HG02981 (cell line): ENCODE measurements around the gene KRT38.

Experiments
- ATAC-seq: cut with Tn5 transposase; IDR thresholded peaks from one replicate; pipeline ENCODE4 v1.9.1; 2021; ENCODE audit warnings: mild to moderate bottlenecking, moderate library complexity; ENCODE audit not compliant: unreplicated experiment

KRT38 gene

DNA sequence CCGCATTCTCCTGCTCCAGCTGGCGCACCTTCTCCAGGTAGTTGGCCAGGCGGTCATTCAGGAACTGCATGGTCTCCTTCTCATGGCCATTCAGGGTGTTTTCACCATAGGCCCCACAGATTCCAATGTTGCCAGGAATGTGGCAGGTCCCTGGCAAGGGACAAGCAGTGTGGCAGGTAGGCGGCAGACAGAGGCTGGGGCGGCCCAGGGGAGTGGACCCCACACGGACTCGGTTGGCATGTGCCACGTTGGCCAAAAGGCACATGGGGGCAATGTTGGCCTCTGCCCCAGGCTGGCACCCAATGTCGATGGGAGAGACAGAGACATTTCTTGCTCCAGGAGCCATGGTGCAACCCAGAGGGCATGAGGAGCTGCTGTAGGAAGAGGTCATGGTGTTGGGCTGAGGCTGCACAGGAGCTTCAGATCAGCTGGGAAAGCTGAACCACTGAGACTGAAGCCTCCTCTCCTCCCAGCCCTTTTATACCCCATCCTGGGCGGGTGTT lies at the start of gene KRT38:
TSS of gene KRT38 (minus strand) at position 453 of the 503 bp plus-strand sequence. CDS start at position 391, 62 bp downstream.
- no peak for ATAC-seq

- ATAC-seq, result no peak
Observed at GRCh38 chr17:41489531-41489930, 48.7 kb upstream of the KRT38 start, which contains the start of gene KRT36. KRT36 (minus strand) TSS chr17:41489910; CDS start chr17:41489864, 46 bp downstream.

DNA sequence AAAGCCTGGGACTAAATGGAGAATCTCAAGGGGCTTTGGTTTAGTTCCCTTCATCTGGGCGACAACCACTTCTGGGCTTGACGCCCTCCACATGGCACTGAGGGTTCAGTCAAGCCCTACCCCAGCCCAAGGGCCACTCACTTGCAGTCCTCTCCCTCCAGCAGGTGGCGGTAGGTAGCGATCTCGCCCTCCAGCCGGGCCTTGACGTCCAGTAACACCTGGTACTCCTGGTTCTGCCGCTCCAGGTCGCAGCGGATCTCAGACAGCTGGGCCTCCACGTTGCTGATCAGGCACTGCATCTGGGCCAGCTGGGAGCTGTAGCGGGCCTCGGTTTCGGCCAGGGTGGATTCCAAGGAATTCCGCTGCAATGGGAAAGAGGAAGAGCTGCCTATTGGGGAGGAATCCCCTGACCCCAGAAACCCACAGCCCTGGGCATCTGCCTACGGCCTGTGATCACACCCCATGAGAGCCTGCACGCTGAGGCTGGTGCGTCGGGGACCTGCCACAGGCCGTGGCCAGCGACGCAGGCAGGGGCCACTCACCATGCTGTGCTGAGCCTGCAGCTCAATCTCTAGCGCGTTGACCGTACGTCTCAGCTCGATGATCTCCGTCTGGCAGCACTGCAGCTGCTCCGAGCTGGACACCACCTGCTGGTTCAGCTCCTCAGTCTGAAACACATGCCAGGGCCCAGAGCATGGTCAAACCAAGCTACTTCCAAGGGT lies 46.2 kb upstream of the KRT38 start:
- ATAC-seq, result no peak

GRCh38 chr17:41486316-41486715 lies 45.5 kb upstream of the KRT38 start:
- ATAC-seq, result no peak

DNA sequence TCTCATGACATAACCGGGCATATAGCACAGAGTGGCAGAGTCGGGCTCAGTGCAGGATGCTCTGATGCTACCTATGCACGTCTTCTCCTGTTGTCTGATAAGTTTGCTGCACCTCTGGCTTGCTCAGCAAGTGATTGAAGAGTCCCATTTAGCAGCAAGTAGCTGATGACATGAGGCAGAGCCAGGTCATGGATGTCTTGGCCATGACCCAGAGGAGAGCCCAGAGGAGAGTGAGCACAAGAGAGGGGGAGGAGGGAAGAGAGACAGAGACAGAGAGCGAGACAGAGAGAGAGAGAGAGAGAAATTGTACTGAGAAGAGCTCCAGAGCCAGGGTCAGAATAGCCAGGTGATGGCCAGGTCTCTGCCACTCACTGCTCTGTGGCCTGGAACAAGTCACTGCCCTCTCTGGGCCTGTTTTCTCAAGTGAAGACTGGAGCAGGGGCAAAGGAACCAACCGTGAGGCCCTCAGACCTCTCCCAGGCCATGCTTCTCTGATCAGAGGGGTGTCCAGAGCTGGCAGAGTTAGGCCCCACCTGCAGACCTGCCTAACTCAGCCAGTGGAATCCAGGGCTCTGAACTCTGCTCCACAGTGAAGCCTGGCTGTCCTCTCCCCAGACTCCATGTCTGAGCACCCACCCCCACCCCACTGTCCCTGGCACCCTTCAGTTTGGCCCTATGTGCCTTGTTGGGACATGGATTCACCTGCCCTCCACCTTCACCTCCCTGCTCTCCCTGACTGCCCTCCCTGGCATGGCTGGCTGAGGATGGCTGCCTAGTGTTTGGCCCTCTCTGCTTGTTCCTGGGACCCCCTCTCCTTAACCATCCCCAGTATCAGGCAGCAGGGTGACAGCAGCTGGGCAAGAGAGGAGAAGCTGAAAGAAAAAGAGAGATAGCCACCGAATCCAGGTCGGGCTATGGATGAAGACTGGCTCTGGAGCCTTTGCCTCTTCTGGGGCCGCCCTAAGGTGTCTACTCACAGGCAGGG lies 44.4 kb upstream of the KRT38 start:
- ATAC-seq, result no peak

GRCh38 chr17:41483991-41484826 lies 43.4 kb upstream of the KRT38 start:
- ATAC-seq, result no peak

DNA sequence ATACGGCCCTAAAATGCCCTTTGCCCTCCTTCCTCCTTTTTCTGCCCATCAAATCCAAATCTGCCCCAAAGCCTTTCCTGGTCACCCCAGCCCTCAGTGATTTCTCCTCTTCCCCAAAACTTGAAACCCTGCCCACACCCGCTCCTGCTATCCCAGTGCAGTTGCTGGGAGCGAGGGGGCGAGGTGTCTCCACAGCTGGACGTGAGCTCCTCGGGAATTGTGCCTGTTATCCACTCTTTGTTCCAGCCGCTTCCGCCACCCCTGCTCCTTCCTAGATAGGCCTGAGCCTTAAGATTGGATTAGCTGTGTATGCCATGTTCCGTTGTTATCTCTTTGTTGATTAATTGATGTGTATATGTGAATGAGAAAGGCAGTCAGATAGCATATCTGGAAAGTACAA lies 42.7 kb upstream of the KRT38 start:
- ATAC-seq, result no peak

DNA sequence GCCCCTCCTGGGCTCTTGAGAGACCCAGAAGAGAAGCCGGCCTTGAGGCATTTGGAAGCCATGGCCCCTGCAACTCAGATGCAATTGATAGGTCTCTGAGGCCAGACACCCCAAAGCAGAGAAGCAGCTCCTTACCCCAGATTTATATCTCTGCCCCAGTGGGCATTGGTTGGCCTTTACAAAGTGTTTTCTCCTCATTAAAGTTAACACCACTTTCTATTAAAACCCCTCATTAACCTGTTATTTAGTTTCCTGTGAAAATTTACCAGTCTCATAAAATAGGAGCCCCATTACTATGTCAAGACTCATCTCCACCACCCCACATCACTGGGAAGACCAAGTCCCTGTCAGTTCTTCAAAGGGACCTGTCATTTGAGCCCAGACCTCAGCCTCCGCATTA lies 40.3 kb upstream of the KRT38 start, which contains the start of gene KRT35:
TSS of gene KRT35 (minus strand) at position 116 of the 400 bp plus-strand sequence. CDS start at position 62, 54 bp downstream.
- ATAC-seq, result no peak

DNA sequence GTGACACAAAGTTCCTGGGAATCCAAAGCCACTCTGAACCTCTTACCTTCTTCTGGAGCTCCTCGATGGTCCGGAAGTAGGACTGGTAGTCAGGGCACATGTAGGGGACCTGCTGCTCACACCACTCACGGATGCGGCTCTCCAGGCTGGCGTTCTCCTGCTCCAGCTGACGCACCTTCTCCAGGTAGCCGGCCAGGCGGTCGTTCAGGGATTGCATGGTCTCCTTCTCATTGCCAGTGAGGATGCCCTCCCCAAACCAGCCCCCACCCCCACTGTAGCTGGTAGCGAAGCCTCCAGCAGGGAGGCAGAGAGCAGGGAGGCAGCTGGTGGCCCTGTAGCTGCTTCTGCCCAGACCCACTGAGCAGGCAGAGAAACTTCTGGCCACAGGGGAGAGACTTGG lies 39.8 kb upstream of the KRT38 start:
- ATAC-seq, result no peak

DNA sequence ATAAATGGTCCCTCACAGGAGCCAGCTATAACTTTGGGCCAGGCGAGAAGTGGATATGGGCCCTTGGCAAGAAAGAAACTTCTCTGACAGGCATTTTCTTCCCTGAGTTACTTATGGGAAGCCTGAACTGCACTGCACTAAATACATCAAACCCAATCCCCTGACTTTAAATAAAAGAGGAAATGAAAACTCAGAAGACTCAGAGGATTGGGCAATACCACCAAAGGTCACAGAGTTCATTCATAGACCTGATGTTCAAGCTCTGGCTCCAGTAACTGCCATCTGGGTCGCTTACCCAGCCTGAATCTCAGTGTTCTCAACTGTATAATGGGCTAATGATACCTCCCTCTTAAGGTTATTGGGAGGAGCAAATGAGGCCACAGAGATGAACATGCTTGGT lies 39.4 kb upstream of the KRT38 start:
- no peak for ATAC-seq

- ATAC-seq, result no peak
Observed at GRCh38 chr17:41478237-41478636, 37.5 kb upstream of the KRT38 start.

DNA sequence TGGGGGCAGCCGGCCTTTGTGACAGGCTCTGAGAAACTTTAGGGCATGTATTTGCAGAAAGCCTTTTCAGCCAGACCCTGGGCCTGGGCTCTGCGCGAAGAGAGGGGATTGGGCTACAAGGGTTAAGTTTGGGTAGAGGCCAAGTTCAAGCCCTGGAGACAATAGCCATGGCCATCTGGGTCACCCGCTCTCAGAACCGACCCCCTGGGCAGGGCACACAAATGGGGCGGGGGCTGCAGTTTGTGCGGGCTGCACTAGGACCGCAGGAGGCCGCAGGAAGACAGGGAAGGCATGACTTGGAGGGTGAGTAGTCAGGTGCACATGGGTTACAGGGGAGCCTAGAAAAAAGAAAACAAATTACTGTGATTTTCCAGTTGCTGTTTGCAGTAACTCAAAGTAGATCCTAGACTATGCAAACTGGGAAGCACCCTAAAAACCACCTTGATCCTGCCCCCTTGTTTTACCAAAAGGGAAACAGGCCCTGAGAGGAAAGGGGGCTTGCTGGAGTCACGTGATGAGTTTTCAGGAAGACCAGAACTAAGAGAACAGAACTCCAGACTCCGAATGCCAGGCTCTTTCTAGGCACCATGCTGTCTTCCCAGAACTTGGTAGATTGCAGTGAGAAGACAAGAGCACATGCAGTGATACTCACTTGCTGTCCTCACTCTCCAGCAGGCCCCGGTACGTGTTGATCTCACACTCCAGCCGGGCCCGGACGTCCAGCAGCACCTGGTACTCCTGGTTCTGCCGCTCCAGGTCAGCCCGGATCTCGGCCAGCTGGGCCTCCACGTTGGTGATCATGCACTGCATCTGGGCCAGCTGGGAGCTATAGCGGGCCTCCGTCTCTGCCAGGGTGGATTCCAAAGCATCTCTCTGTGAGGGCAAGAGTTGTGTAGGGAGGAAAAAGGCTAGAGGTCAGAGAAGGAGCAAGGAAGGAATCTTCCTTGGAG lies 36.4 kb upstream of the KRT38 start:
- no peak for ATAC-seq

GRCh38 chr17:41475421-41475820 lies 34.6 kb upstream of the KRT38 start:
- no peak for ATAC-seq

DNA sequence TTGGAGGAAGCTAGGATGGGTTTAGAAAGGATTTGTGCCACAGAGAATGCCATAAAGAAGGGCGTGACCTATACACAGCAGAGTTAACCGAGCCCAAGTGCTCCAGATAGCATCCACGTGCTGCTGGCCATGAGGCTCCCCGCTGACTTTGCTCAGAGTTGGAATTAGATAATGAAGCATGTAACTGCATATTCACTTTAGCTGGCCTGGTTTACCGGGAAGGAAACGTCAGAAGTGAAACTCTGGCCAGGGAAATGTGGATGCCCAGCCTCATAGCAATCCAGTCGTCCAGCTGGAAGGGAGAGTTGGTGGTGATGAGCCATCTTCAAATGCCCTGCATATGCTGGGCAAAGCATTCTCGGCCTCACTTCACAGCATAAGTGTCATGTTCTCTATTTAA lies 34.1 kb upstream of the KRT38 start:
- ATAC-seq, result no peak

DNA sequence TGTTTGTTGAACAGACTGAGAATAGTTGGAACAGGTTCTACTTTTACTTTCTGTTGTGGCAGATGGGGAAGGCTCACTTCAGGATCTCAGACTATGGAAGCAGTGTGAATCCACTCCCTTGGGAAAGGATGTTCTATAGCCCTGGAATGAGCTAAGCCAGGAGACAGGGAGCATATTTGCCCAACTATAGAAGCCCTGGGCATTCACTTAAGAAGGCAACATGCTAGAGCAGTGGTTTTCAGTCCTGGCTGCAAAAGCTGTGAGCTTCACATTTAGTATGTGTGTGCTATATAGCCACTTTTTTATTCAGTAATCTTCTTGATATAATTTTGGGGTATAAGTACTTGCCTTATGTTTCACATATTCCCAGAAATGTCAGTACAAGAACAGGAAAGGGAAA lies 27.6 kb upstream of the KRT38 start:
- no peak for ATAC-seq

DNA sequence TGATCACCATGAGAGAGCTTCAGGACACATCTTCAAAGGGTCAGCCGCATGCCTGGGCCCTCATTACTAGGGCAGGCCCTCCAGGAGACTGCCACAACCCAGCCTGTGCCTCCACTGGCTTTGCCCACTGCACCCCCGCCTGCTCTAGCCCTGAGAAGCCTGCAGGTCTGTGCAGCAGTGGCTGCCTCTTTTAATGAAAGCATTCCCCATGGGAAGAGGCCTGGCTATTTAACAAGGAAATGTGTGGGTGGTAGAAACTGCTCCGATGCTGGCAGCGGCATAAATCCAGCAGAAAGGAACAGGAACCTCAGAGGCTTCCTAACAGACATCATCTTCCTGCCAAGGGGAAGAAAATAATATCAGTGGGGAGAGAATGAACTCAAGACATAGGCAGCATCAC lies 26.8 kb upstream of the KRT38 start:
- ATAC-seq, result no peak

DNA sequence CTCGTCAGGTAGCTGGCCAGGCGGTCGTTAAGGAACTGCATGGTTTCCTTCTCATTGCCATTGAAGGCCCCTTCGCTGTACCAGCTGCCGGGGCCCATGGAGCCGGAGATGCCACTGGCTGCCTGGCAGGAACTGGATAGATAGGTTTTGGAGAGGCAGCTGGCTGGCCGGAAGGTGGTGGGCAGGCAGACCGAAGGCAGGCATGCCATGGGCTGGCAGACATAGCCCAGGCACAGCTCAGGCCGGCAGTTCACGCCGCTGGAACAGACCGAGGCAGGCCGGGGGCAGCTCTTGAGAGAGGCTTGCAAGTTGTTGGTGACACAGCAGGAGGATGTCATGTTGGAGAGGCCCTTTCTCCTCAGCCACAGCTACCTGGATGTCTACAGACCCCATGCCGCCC lies 26.2 kb upstream of the KRT38 start, which contains the start of gene KRT32:
TSS of gene KRT32 (minus strand) at position 399 of the 400 bp plus-strand sequence. CDS start at position 338, 61 bp downstream.
- ATAC-seq, result no peak

GRCh38 chr17:41464682-41465081 lies 23.9 kb upstream of the KRT38 start:
- ATAC-seq, result no peak

DNA sequence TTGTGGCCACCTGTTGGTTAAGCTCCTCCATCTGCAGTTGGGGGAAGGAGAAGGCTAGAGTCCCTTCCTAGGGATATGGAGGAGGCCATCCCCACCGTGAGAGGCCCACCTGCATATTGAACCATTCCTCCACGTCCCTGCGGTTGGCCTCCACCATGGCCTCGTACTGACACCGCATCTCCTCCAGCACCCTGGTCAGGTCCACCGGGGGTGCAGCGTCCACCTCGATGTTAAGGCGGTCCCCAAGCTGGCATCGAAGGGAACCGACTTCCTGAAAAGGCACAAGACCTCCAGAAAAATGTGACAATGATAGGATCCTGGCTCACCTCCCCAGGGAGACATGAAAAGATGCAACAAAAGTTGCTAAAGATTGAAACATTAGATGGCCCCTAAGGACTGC lies 23.4 kb upstream of the KRT38 start:
- ATAC-seq, result no peak
